OCI-LY3 (cell line): ENCODE data around the gene PDLIM1.
A peak's percentile ranks its signal among the peaks of the same experiment; 100 is the strongest.

Source experiments
- H2AFZ ChIP-seq: fragments of 200-600, 300-600 bp; shearing (Covaris generic); 2 replicates; pipeline ENCODE4 v1.6.0; 2014; ENCODE audit warnings: antibody characterized with exemption, low read depth, low read length
- H3K27ac ChIP-seq: fragments of 200-600, 300-600 bp; sonication (generic); 2 replicates; pipeline ENCODE4 v1.5.1; 2014; ENCODE audit warnings: mild to moderate bottlenecking, low read length, moderate library complexity, mixed read lengths
- H3K27me3 ChIP-seq: fragments of 200-600, 300-600 bp; sonication (generic); 2 replicates; pipeline ENCODE4 v1.6.1; 2014; ENCODE audit warnings: low read depth, low read length, mixed read lengths
- H3K36me3 ChIP-seq: fragments of 200-600, 300-600 bp; sonication (generic); replicated peaks from 2 replicates; pipeline ENCODE3; 2014; ENCODE audit warnings: low read depth, low read length, mixed read lengths
- H3K4me1 ChIP-seq: fragments of 300-600, 200-600 bp; sonication (generic); 2 replicates; pipeline ENCODE4 v1.6.1; 2014; ENCODE audit warnings: low read length, mixed read lengths
- H3K4me2 ChIP-seq: fragments of 200-600, 300-600 bp; sonication (generic); 2 replicates; pipeline ENCODE4 v1.6.1; 2014; ENCODE audit warnings: low read length, mixed read lengths
- H3K4me3 ChIP-seq: fragments of 300-600, 200-600 bp; sonication (generic); 2 replicates; pipeline ENCODE4 v1.5.1; 2014; ENCODE audit warnings: antibody characterized with exemption, mild to moderate bottlenecking, low read length, moderate library complexity
- H3K79me2 ChIP-seq: fragments of 300-600, 200-600 bp; shearing (Covaris generic); 2 replicates; pipeline ENCODE4 v1.6.1; 2014; ENCODE audit warnings: mild to moderate bottlenecking, low read length, mixed read lengths
- H3K9ac ChIP-seq: fragments of 300-600, 200-600 bp; shearing (Covaris generic); 2 replicates; pipeline ENCODE4 v1.6.0; 2014; ENCODE audit warnings: mild to moderate bottlenecking, low read length, moderate library complexity
- H3K9me3 ChIP-seq: fragments of 200-600, 300-600 bp; shearing (Covaris generic); 2 replicates; pipeline ENCODE4 v1.6.1; 2014; ENCODE audit warnings: low read length, mixed read lengths; ENCODE audit not compliant: insufficient read depth
- H4K20me1 ChIP-seq: fragments of 200-600, 300-600 bp; sonication (generic); 2 replicates; pipeline ENCODE4 v1.6.1; 2016; ENCODE audit warnings: low read length, mixed read lengths; ENCODE audit not compliant: insufficient read depth
- EZH2phosphoT487 ChIP-seq: fragments of 200-600 bp; shearing (Covaris generic); IDR thresholded peaks from 2 replicates; pipeline ENCODE4 v1.6.1; 2018; ENCODE audit warnings: antibody characterized with exemption, mixed run types, low read depth
- TF ChIP-seq, protein P1 (sequence below): fragments of 200-600, 300-600 bp; sonication (generic); IDR thresholded peaks from 2 replicates; pipeline ENCODE4 v1.5.1; 2014; ENCODE audit warnings: antibody characterized with exemption, low read length, low read depth

PDLIM1 gene

GRCh38 chr10:95291365-95292039 is 699 bp upstream of the PDLIM1 start:
- peak overlapping the region; percentile 54; the same call in 1 of the 2 replicates for H3K9ac ChIP-seq

DNA sequence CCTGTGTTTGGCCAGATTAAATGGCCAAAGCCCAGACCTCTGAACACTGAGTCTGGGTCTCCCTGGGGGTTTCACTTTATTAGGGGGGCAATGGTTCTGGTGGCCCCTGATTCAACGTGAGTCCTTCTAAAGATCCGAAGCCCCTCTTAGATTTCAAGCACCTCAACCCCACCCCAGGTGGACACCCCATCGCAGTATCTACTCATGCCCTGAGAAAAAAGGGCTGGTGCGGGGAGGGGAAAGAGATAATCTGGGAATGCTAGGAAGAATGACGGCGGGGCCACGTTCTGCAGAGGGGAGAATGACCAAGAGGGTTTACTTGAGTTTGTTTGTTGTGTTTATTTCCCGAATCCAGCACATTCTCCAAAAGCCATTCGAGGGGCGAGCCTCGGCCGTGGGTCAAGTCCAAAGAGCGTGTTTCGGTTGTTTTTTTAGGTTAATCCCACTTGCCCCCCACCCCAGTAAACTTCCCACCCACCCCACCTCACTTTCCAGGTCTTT is 832 bp downstream of the PDLIM1 start:
- no peaks in the 10 kb centered on the region for H3K9me3 ChIP-seq
- H3K4me3 ChIP-seq: peak overlapping the region; percentile 81
- H3K27me3 ChIP-seq: peaks cover 22% of the 10 kb centered on the region
- peak overlapping the region; percentile 77 for H3K4me2 ChIP-seq
- 0 out of 2 replicates have a peak overlapping the region, but pooled peaks have one; percentile 61 for H3K9ac ChIP-seq
- 0 out of 2 replicates have a peak overlapping the region, but pooled peaks have one; percentile 71 for H2AFZ ChIP-seq
- peaks cover 45% of the 10 kb centered on the region for H3K4me1 ChIP-seq
- H3K36me3 ChIP-seq: no peaks in the 10 kb centered on the region
- H4K20me1 ChIP-seq: no peaks in the 10 kb centered on the region
- no peak for TF ChIP-seq EZH2phosphoT487
- TF ChIP-seq, protein P1, sequence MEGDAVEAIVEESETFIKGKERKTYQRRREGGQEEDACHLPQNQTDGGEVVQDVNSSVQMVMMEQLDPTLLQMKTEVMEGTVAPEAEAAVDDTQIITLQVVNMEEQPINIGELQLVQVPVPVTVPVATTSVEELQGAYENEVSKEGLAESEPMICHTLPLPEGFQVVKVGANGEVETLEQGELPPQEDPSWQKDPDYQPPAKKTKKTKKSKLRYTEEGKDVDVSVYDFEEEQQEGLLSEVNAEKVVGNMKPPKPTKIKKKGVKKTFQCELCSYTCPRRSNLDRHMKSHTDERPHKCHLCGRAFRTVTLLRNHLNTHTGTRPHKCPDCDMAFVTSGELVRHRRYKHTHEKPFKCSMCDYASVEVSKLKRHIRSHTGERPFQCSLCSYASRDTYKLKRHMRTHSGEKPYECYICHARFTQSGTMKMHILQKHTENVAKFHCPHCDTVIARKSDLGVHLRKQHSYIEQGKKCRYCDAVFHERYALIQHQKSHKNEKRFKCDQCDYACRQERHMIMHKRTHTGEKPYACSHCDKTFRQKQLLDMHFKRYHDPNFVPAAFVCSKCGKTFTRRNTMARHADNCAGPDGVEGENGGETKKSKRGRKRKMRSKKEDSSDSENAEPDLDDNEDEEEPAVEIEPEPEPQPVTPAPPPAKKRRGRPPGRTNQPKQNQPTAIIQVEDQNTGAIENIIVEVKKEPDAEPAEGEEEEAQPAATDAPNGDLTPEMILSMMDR: no peak
- no peak overlapping the region for H3K27ac ChIP-seq
- no peaks in the 10 kb centered on the region for H3K79me2 ChIP-seq

More at GRCh38 chr10:95291365-95292039, 699 bp upstream of the PDLIM1 start:
- Histone ChIP-seq H3K79me2 (no peaks in the 10 kb centered on the region), H4K20me1 (no peaks in the 10 kb centered on the region), H3K4me2 (peak overlapping the region; percentile 78), H3K27me3 (peaks cover 22% of the 10 kb centered on the region), H3K4me3 (peak overlapping the region; percentile 81), H3K4me1 (peaks cover 52% of the 10 kb centered on the region), H2AFZ (peak overlapping the region; percentile 77; the same call in 1 of the 2 replicates), H3K9me3 (no peaks in the 10 kb centered on the region), H3K27ac (no peak overlapping the region), H3K36me3 (no peaks in the 10 kb centered on the region)
- TF ChIP-seq, protein P1: no peak
- TF ChIP-seq EZH2phosphoT487: no peak

GRCh38 chr10:95289003-95289920 is 1.5 kb downstream of the PDLIM1 start:
- Histone ChIP-seq H3K27me3 (peaks cover 22% of the 10 kb centered on the region), H3K4me2 (no peak overlapping the region), H3K4me3 (no peak overlapping the region), H3K4me1 (peaks cover 38% of the 10 kb centered on the region), H3K9me3 (no peaks in the 10 kb centered on the region), H2AFZ (no peak overlapping the region), H3K9ac (no peak overlapping the region), H3K27ac (no peak overlapping the region), H3K79me2 (no peaks in the 10 kb centered on the region), H4K20me1 (no peaks in the 10 kb centered on the region), H3K36me3 (no peaks in the 10 kb centered on the region)
- TF ChIP-seq EZH2phosphoT487: no peak

DNA sequence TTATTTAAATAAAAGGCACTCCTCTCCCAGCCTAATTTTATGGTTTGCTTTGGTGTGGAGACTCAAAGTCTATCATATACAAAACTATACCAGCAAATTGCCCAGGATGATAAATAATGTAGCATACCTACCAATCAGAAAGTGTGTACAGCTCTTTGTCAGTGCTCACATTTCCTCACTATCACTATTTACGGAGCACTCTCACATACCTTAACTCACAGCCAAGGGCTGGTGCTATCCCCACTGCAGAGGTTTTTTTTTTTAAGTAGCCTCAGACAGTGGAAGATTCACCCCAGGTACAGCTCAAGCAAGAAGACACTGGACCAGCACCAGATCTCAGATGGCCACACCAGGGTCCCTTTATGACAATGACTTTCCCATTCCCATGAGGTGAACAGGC is 2.5 kb downstream of the PDLIM1 start:
- Histone ChIP-seq H3K4me3 (no peak overlapping the region), H3K79me2 (no peaks in the 10 kb centered on the region), H2AFZ (no peak overlapping the region), H3K4me2 (no peak overlapping the region), H3K27ac (no peak overlapping the region), H3K4me1 (peaks cover 29% of the 10 kb centered on the region), H3K9me3 (no peaks in the 10 kb centered on the region), H3K36me3 (no peaks in the 10 kb centered on the region), H4K20me1 (no peaks in the 10 kb centered on the region), H3K9ac (no peak overlapping the region), H3K27me3 (peaks cover 22% of the 10 kb centered on the region)
- TF ChIP-seq, protein P1: no peak
- TF ChIP-seq EZH2phosphoT487: no peak
